ENCODE results near the gene PTPN3.

Gene PTPN3

DNA sequence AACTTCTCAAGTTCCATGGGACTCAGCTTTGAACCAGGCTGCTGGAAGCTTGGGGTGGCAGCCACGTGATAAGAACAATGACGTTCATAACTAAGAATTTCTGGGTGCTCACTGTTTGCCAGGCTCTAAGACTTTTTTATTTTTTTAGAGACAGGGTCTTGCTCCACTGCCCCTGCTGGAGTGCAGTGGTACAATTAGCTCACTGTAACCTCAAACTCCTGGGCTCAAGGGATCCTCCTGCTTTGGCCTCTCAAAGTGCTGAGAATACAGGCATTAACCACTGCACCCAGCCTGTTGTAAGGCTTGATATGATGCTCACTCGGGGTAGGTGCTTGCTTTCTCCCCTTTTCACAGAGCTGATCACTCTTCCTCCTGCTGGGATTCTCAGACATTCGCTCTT, 38.7 kb downstream of the PTPN3 start:
- TF ChIP-seq, protein P1, sequence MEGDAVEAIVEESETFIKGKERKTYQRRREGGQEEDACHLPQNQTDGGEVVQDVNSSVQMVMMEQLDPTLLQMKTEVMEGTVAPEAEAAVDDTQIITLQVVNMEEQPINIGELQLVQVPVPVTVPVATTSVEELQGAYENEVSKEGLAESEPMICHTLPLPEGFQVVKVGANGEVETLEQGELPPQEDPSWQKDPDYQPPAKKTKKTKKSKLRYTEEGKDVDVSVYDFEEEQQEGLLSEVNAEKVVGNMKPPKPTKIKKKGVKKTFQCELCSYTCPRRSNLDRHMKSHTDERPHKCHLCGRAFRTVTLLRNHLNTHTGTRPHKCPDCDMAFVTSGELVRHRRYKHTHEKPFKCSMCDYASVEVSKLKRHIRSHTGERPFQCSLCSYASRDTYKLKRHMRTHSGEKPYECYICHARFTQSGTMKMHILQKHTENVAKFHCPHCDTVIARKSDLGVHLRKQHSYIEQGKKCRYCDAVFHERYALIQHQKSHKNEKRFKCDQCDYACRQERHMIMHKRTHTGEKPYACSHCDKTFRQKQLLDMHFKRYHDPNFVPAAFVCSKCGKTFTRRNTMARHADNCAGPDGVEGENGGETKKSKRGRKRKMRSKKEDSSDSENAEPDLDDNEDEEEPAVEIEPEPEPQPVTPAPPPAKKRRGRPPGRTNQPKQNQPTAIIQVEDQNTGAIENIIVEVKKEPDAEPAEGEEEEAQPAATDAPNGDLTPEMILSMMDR (IDR thresholded peaks at IDR 0.05; ENCODE audit: insufficient read depth, missing control alignments) = no peak
- no peak for FAIRE-seq
- no peak for DNase-seq (ENCODE audit: insufficient read length, low spot score)

DNA sequence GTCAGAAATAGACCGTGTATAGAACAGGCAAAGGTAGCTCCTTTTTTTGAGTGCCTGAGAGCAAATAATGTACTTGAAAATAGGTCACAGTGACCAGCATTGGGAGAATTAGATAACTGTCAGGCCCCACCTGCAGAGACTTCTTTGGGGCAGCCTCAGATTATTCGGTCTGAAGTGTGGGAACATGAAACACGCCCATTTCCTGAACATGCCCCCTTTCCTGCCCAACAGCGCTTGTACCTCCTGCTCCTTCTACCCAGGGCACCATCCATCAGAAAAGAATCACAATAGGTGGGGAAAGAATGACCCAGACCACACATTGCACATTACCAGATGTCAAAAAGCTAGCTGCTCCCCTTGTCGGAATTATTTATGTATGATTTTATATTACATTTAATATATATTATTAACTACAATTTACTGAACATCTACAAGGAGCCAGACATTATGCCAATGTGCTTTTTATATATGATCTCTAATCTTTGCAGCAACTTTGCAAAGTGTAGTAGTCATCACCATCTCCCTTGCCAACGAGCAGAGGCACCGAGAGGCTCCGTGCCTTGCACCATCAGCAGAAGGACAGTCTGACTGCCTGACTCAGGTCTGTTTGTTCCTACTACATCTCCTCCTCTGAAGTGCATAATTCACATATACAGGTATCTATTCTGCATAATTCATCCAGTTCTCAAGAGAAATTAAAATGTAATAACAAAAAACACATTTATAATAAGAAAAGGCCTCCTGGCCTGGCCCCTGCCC, 39.5 kb downstream of the PTPN3 start:
- FAIRE-seq (no peak), DNase-seq (ENCODE audit: insufficient read length, low spot score) (no peak)
- TF ChIP-seq, protein P1 (IDR thresholded peaks at IDR 0.05; ENCODE audit: insufficient read depth, missing control alignments) = no peak

DNA sequence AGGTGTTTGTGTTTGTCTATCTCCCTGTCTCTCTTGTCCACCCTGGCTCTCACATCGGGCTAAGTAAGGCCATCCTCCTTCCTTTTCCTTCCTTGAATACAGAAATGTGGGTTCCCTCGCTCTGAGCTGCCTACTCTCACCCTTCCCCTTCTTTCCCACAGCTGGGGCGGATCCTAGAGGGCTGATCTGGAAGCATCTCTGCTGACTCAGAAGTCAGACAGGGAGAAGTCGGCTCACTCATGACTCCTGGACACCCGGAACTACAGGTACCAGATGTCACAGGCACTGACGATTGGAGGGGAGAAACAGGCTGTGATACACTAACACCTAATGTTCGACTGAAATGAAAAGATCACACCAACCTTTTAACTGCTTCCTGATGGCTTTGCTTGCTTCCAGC, 41.3 kb downstream of the PTPN3 start:
- FAIRE-seq = no peak
- TF ChIP-seq, protein P1 (IDR thresholded peaks at IDR 0.05; ENCODE audit: insufficient read depth, missing control alignments) = no peak
- DNase-seq (ENCODE audit: insufficient read length, low spot score) = no peak

DNA sequence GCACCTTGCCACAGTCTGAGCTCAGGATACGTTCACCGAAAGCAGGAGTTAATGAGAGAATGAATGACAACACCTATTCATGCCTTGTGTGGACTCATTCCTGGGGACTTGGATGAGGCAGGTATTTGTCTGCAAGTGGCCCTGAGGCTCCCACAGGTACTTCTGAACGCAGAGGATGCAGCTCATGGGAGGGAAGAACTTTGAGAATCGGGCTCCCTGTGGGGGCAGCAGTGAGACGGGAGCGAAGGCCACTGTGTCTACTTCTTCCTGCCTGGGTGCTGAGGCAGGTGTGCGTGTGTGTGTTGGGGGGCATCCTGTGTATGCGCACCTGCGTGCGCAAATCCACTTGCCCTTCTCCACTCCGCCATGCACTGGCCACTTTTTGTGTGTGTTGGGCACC, 42.2 kb downstream of the PTPN3 start:
- no peak for FAIRE-seq

DNA sequence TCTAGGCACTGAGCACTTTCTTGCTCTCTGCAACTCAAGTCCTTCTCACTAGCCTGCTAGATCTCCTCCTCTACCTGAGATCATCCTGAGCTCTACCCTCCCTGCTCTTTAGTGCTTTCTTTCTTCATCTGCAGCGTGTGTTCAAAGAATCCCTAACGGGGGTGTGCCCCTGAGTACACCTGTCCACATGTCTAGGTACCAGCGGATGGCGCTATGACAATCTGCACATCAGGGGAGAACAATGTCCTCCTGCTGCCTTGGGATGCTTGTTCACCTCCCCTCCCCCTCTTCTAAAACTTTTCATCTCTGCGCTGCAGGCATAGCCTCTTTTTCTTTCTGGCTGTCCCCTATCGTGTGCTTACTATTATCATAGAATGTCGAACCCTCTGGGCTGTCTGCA, 42.7 kb downstream of the PTPN3 start:
- DNase-seq (ENCODE audit: insufficient read length, low spot score) (no peak), FAIRE-seq (no peak)
- TF ChIP-seq, protein P1 (IDR thresholded peaks at IDR 0.05; ENCODE audit: insufficient read depth, missing control alignments) = no peak

More for the DNA sequence above, 42.2 kb downstream of the PTPN3 start:
- DNase-seq (ENCODE audit: insufficient read length, low spot score) = no peak
- TF ChIP-seq, protein P1 (IDR thresholded peaks at IDR 0.05; ENCODE audit: insufficient read depth, missing control alignments) = no peak

DNA sequence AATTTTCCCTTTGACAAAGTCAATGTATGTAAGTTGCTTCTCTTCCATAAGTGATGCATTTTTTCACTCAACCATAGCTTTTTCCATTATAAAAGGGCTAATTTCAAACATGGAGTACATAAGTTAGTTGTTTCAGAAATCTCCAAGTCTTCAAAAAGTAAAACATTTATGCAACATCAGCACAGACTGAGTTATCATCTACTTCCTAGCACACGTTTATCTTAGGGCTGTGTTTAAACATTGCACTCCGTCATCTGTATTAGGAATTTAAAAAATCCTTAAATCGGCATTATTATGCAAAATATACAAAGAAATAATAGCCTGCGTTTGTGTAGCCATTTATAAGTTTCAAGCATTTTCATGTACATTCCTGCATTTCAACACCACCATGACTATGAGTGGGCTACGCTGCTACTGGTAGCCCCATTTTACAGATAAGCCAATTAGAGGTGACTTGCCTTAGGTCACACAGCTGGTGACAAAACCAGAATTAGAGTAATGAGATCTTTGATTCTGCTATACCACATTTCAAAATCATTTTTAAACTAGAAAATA, 43.4 kb downstream of the PTPN3 start:
- FAIRE-seq (no peak), DNase-seq (ENCODE audit: insufficient read length, low spot score) (no peak)
- TF ChIP-seq, protein P1 (IDR thresholded peaks at IDR 0.05; ENCODE audit: insufficient read depth, missing control alignments) = no peak

DNA sequence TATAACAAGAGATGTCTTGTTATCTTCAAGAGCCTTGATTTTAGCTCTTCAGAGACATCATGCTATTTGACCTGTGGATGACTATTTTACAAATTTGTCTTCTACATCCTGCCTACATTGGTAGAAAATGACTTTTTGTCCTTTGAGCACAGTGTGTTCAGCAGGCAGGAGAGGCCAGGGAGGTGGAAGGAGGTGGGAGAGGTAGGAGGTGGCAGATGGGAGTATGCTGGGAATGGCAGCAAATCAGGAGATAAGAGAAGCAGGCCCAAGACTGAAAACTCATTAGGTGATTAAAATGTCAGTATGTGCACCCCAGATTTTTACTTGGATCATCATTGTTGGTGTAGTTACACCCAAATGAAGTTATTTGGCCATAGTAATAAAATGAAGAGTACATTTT, 44.1 kb downstream of the PTPN3 start:
- no peak for DNase-seq (ENCODE audit: insufficient read length, low spot score)
- TF ChIP-seq, protein P1 (IDR thresholded peaks at IDR 0.05; ENCODE audit: insufficient read depth, missing control alignments) = no peak
- FAIRE-seq = no peak
